Measurements from ENCODE around the gene XYLT1.

GRCh38 chr16:17227278-17227677 is 243.5 kb downstream of the XYLT1 start:
- TF ChIP-seq, protein P1, sequence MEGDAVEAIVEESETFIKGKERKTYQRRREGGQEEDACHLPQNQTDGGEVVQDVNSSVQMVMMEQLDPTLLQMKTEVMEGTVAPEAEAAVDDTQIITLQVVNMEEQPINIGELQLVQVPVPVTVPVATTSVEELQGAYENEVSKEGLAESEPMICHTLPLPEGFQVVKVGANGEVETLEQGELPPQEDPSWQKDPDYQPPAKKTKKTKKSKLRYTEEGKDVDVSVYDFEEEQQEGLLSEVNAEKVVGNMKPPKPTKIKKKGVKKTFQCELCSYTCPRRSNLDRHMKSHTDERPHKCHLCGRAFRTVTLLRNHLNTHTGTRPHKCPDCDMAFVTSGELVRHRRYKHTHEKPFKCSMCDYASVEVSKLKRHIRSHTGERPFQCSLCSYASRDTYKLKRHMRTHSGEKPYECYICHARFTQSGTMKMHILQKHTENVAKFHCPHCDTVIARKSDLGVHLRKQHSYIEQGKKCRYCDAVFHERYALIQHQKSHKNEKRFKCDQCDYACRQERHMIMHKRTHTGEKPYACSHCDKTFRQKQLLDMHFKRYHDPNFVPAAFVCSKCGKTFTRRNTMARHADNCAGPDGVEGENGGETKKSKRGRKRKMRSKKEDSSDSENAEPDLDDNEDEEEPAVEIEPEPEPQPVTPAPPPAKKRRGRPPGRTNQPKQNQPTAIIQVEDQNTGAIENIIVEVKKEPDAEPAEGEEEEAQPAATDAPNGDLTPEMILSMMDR (IDR thresholded peaks at IDR 0.05): no peak
- no peak for TF ChIP-seq POLR2A (IDR thresholded peaks at IDR 0.05)
